ENCODE results near the gene SERGEF. TPM values are rescaled to one million over a fixed set of nuclear protein-coding genes. Genes with fewer than 3 reads are reported as not detected.

The SERGEF gene
- polyA plus RNA-seq, 3 donors, result 14.3 to 33.7 (median 33.3) TPM

DNA sequence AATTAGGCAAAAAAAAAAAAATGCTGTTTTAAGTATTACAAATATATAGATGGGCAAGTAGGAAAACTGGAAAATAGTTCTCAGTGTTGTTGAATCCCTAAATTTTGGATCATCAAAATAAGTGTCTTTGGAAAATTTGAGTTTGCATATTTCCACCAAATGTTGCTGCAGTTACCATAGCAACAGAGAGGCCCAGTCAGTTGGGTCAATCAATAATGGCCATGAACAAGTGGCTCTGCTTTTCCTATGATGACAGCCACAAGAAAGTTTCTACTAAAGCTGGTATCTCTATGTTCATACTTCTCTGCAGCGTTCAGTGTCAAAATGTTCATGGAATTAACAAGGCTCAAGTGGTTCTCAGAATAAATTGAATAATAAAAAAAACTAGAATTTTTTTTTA is 79.1 kb downstream of the SERGEF start:
- WGBS (ENCODE audit: insufficient coverage), result no CpG with 5 or more reads among the region's 1 CpG
- peaks cover 0 to 4% (median 2%) of the 10 kb centered on the region in 7 donors for H3K9me3 Mint-ChIP-seq
- no peak overlapping the region for H3K4me2 ChIP-seq (replicated peaks; ENCODE audit: extremely low read depth, low read length, poor library complexity, severe bottlenecking)
- H3K9ac ChIP-seq (ENCODE audit: insufficient read depth, low read length, poor library complexity, severe bottlenecking), result no peak overlapping the region
- no peak overlapping the region for H3K27ac Mint-ChIP-seq
- TF ChIP-seq, protein P1, sequence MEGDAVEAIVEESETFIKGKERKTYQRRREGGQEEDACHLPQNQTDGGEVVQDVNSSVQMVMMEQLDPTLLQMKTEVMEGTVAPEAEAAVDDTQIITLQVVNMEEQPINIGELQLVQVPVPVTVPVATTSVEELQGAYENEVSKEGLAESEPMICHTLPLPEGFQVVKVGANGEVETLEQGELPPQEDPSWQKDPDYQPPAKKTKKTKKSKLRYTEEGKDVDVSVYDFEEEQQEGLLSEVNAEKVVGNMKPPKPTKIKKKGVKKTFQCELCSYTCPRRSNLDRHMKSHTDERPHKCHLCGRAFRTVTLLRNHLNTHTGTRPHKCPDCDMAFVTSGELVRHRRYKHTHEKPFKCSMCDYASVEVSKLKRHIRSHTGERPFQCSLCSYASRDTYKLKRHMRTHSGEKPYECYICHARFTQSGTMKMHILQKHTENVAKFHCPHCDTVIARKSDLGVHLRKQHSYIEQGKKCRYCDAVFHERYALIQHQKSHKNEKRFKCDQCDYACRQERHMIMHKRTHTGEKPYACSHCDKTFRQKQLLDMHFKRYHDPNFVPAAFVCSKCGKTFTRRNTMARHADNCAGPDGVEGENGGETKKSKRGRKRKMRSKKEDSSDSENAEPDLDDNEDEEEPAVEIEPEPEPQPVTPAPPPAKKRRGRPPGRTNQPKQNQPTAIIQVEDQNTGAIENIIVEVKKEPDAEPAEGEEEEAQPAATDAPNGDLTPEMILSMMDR (IDR thresholded peaks at IDR 0.05), result no peak
- no peaks in the 10 kb centered on the region for H3K4me1 Mint-ChIP-seq
- peaks cover 21 to 23% of the 10 kb centered on the region in 2 donors for H3K36me3 Mint-ChIP-seq
- no peaks in the 10 kb centered on the region for H4K20me1 ChIP-seq (ENCODE audit: insufficient read depth, low read length)
- no peaks in the 10 kb centered on the region for H3K4me1 ChIP-seq (ENCODE audit: control insufficient read depth in 1 of 2, insufficient read depth in 2 of 2, low read length in 2 of 2)
- no peak overlapping the region for H3K27ac ChIP-seq (ENCODE audit: low read depth in 1 of 2, low read length in 2 of 2)
- intact Hi-C loops (cut with micrococcal nuclease), result no loop called here
- no peaks in the 10 kb centered on the region for H3K27me3 Mint-ChIP-seq (ENCODE audit: low read depth in 3 of 3)
- no peaks in the 10 kb centered on the region for H3K27me3 ChIP-seq (ENCODE audit: control insufficient read depth in 2 of 2, insufficient read depth in 2 of 2, low read length in 2 of 2)
- peaks cover 0 to 3% of the 10 kb centered on the region in 2 donors for H3K9me3 ChIP-seq (replicated peaks in 1 of 2; ENCODE audit: control insufficient read depth in 1 of 2, insufficient read depth in 1 of 2, low read length in 2 of 2)
- H3K36me3 ChIP-seq (replicated peaks in 1 of 2; ENCODE audit: control insufficient read depth in 1 of 2, insufficient read depth in 2 of 2, low read length in 2 of 2), result no peaks in the 10 kb centered on the region
- H3K4me3 Mint-ChIP-seq, result no peak overlapping the region
- H2AFZ ChIP-seq (ENCODE audit: insufficient read depth, low read depth, low read length, poor library complexity, severe bottlenecking), result no peak overlapping the region
- H3K4me3 ChIP-seq (replicated peaks in 1 of 3; ENCODE audit: low read depth in 2 of 3, low read length in 3 of 3), result no peak overlapping the region
- no peaks in the 10 kb centered on the region for H3K79me2 ChIP-seq (ENCODE audit: insufficient read depth, low read length)
- DNase-seq, result no peak

DNA sequence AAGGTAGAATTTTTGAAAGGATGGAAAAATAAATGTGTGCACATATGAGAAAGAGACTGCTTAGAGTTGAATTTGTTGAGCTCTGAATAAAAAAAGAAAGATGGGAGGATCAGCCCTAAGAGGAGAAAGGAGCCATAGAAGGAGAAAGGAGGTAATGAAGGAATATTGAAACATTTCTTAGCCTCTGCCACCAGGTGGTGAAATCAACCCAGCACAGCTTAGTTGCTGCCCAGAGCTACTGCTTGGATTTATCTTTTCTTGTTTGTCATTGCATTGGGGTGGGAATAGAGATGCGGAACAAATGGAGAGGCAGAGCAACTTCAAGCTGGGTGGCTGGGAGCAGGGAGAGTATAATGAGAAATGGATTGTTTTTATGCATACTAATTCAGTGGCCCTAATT is 80.4 kb downstream of the SERGEF start:
- Histone ChIP-seq H3K4me1 (ENCODE audit: control insufficient read depth in 1 of 2, insufficient read depth in 2 of 2, low read length in 2 of 2) (no peaks in the 10 kb centered on the region), H3K9ac (ENCODE audit: insufficient read depth, low read length, poor library complexity, severe bottlenecking) (no peak overlapping the region), H2AFZ (ENCODE audit: insufficient read depth, low read depth, low read length, poor library complexity, severe bottlenecking) (no peak overlapping the region), H3K36me3 (replicated peaks in 1 of 2; ENCODE audit: control insufficient read depth in 1 of 2, insufficient read depth in 2 of 2, low read length in 2 of 2) (peaks cover 0 to 4% of the 10 kb centered on the region in 2 donors), H3K4me2 (replicated peaks; ENCODE audit: extremely low read depth, low read length, poor library complexity, severe bottlenecking) (no peak overlapping the region), H3K9me3 (replicated peaks in 1 of 2; ENCODE audit: control insufficient read depth in 1 of 2, insufficient read depth in 1 of 2, low read length in 2 of 2) (peaks cover 0 to 3% of the 10 kb centered on the region in 2 donors), H3K27ac (ENCODE audit: low read depth in 1 of 2, low read length in 2 of 2) (no peak overlapping the region), H3K79me2 (ENCODE audit: insufficient read depth, low read length) (no peaks in the 10 kb centered on the region), H4K20me1 (ENCODE audit: insufficient read depth, low read length) (no peaks in the 10 kb centered on the region), H3K27me3 (ENCODE audit: control insufficient read depth in 2 of 2, insufficient read depth in 2 of 2, low read length in 2 of 2) (no peaks in the 10 kb centered on the region), H3K4me3 (replicated peaks in 1 of 3; ENCODE audit: low read depth in 2 of 3, low read length in 3 of 3) (no peak overlapping the region)
- Mint-ChIP-seq H3K4me3 (no peak overlapping the region), H3K4me1 (no peaks in the 10 kb centered on the region), H3K27me3 (ENCODE audit: low read depth in 3 of 3) (no peaks in the 10 kb centered on the region), H3K36me3 (peaks cover 20 to 26% of the 10 kb centered on the region in 2 donors), H3K9me3 (peaks cover 0 to 4% (median 2%) of the 10 kb centered on the region in 7 donors), H3K27ac (no peak overlapping the region)
- intact Hi-C loops (cut with micrococcal nuclease), result no loop called here
- TF ChIP-seq, protein P1 (IDR thresholded peaks at IDR 0.05), result no peak
- no CpG with 5 or more reads among the region's 1 CpG for WGBS (ENCODE audit: insufficient coverage)
- DNase-seq, result no peak

All from CD14-positive monocyte (primary cell).